HG02852 (cell line): Measurements from ENCODE around the gene PLEKHA7.

ENCODE experiments used
- ATAC-seq: cut with Tn5 transposase; IDR thresholded peaks from one replicate; pipeline ENCODE4 v1.9.1; 2021; ENCODE audit warnings: mild to moderate bottlenecking, moderate library complexity; ENCODE audit not compliant: unreplicated experiment

PLEKHA7 gene

DNA sequence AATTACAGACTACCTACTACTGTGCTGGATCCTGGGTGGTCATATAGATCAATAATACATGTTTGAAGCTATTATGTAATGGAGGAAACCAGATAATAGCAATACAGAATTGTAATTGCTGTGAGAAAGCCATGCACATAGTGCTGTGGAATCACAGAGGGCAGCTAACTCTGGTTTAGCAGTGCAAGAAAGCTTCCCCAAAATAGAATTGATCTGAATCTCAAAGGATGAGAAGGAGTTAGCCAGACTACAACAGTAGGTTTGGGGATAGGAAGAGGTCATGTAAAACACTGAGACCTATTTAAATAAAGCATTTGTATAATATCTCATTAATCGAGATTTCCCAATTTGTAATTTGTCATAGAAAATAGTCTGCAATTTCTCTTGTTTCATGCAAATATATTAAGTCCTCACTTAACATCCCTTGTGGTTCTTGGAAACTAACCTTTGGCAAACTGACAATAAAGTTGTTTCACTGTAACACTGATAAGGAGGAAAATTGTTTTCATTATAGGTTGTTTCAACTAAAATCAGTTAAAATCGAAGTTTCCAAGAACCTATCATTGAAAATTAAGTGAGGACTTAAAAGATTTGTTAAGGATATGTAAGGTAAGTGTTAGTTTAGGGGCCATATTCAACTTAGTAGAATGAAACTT lies 268.1 kb downstream of the PLEKHA7 start:
- ATAC-seq = no peak

DNA sequence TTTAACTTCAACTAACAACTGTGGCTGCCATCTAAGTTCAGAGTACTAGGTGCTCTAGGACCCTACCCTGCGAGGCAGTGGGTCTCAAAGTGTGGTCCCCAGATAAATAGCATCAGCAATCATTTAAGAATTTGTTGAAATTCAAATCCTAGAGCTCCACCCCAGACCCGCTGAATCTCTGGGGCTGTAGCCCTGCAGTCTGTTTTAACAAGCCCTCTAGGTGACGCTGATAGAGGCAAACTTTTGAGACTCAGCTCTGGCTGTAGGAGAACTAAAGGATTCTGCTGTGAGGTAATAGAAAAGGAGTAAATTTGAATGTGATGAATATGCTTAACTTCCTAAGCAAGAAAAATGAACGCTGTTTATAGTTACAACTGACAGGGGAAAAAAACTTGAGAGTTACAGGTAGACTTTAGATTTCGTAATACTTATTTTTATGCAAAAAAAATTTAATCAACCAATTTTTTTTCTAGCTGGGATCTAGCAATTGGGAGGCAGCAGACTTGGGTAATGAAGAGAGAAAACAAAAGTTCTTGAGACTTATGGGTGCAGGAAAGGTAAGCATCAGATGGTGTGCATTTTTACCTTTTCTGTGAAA lies 270.0 kb downstream of the PLEKHA7 start:
- no peak for ATAC-seq

DNA sequence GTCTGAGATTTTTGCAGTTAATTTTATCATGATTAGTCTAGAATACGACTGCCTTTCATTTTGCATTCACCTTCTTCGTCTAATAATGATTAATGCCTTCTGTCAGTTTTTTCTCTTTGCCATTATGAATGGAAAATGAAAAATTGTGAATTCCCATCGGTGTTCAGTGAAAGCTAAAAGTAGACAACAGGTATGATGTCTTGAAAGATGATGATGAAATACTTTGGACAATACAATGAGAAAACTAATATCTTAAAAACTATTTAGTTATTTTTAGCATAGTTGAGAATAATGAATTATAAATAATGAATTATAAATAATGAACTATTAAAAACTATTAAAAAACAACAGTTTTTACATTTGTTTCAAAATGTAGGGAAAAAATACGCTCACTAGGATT lies 270.7 kb downstream of the PLEKHA7 start:
- ATAC-seq = no peak

DNA sequence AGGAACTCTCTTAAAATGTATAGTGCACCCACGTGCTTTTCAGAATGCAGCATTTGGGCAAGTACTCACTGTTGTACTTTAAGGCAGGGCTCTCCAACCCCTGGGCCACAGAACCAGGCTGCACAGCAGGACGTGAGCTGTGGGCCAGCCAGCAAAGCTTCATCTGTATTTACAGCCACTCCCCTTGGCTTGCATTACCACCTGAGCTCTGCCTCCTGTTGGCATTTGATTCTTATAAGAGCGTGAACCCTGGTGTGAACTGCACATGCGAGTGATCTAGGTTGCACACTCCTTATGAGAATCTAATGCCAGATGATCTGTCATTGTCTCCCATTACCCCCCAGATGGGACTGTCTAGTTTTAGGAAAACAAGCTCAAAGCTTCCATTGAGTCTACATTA lies 272.7 kb downstream of the PLEKHA7 start:
- ATAC-seq = no peak

DNA sequence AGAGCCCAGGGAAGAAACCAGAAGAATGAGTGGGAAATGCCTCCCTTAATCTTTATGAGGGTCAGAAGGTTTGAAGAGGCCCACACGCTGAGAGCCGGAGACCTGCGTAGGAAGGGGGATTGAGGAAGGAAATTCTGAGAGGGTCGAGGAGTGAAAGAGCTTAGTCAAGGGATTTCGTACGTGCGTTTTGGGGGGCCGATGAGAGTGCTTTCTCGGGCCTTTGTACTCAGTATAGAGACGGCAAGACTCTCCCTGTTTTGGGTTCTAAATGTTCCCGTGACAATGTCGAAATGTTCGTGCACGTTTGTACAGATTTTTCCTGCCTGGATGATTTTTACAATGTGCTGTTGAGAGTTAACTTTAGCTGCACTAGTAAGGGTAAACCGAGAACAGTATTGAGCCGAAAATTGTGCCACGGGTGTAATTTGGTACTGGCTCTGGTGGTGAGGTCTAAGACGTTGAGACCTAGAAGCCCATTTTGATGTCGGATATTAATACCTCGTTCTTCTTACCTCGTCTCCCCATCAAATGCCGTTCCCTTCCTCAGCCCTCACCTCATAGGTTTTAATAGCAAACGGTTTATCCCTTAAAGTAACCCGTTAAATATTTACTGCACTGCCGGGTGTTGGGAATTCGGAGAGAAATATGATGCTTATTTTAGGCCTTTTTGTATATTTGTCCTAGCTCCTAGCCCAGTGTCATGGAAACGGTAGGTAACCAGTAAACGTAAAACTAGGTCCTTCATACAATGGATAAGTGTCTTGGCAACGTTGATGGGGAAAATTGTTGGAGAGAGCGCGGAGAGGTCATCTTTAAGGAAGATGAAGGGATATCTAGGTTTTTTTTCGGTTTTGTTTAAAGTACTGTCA lies 275.0 kb downstream of the PLEKHA7 start:
- peak; percentile 3 for ATAC-seq

DNA sequence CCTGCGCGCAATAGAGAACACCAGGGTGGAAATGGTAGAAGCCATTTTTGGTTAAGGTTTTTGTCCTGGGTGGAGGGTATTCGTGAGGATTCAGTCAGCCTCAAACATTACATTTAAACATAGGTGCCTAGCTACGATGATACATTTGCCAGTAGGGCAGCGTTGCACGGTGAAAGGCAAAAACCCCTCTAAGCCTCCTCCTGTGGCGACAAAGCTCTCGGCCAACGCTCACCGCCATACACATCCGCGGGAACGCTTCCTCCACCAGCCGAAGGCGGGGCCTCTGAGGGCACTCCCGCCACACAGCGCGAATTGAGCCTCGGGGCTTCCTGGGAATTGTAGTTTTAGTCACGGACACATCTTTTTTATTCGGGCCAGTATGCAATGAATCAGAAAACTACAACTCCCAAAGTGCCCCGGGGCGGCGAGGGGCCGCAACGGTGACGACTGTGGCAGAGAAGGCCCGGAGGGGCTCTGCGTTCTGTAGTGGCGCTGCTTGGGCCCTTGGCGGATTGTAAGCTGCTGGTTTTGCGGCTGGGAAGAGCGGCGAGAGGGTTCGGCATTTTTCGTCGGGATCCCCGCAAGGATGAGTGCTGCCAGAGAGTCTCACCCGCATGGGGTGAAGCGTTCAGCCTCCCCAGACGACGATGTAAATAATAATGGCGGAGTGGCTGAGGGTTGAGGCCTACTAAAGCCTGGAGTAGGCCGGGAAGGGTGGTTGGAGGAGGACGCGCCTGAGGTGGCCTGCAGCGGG lies 275.8 kb downstream of the PLEKHA7 start, which contains the start of gene C11orf58:
Gene C11orf58, plus strand, starts transcription at position 455 of the 754 bp plus-strand sequence. Its CDS starts 132 bp downstream, at position 587.
- peak; percentile 96 for ATAC-seq

DNA sequence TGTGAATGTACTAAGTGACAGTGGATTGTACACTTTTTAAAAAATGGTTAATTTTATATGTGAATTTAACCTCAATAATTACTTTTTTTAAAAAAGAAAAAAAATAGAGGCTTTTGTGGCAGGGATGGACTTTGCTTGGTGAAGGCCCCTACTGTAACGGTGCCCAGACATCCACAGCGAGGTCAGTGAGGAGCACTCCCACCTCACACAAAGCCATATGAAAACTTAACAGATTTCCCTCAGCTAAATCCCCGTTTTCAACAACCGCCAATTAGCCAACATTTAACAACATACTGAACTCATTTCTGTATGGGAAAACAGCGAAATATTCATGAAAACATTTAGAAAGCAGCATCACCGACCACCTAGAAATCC lies 276.4 kb downstream of the PLEKHA7 start:
- ATAC-seq = peak; percentile 7
